OCI-LY3 (cell line): Measurements from ENCODE around the gene GFPT1.

Source experiments
- H2AFZ ChIP-seq: fragments of 200-600, 300-600 bp; shearing (Covaris generic); 2 replicates; pipeline ENCODE4 v1.6.0; 2014; ENCODE audit warnings: antibody characterized with exemption, low read depth, low read length
- H3K27ac ChIP-seq: fragments of 200-600, 300-600 bp; sonication (generic); 2 replicates; pipeline ENCODE4 v1.5.1; 2014; ENCODE audit warnings: mild to moderate bottlenecking, low read length, moderate library complexity, mixed read lengths
- H3K27me3 ChIP-seq: fragments of 200-600, 300-600 bp; sonication (generic); 2 replicates; pipeline ENCODE4 v1.6.1; 2014; ENCODE audit warnings: low read depth, low read length, mixed read lengths
- H3K36me3 ChIP-seq: fragments of 200-600, 300-600 bp; sonication (generic); replicated peaks from 2 replicates; pipeline ENCODE3; 2014; ENCODE audit warnings: low read depth, low read length, mixed read lengths
- H3K4me1 ChIP-seq: fragments of 300-600, 200-600 bp; sonication (generic); 2 replicates; pipeline ENCODE4 v1.6.1; 2014; ENCODE audit warnings: low read length, mixed read lengths
- H3K4me2 ChIP-seq: fragments of 200-600, 300-600 bp; sonication (generic); 2 replicates; pipeline ENCODE4 v1.6.1; 2014; ENCODE audit warnings: low read length, mixed read lengths
- H3K4me3 ChIP-seq: fragments of 300-600, 200-600 bp; sonication (generic); 2 replicates; pipeline ENCODE4 v1.5.1; 2014; ENCODE audit warnings: antibody characterized with exemption, mild to moderate bottlenecking, low read length, moderate library complexity
- H3K79me2 ChIP-seq: fragments of 300-600, 200-600 bp; shearing (Covaris generic); 2 replicates; pipeline ENCODE4 v1.6.1; 2014; ENCODE audit warnings: mild to moderate bottlenecking, low read length, mixed read lengths
- H3K9ac ChIP-seq: fragments of 300-600, 200-600 bp; shearing (Covaris generic); 2 replicates; pipeline ENCODE4 v1.6.0; 2014; ENCODE audit warnings: mild to moderate bottlenecking, low read length, moderate library complexity
- H3K9me3 ChIP-seq: fragments of 200-600, 300-600 bp; shearing (Covaris generic); 2 replicates; pipeline ENCODE4 v1.6.1; 2014; ENCODE audit warnings: low read length, mixed read lengths; ENCODE audit not compliant: insufficient read depth
- H4K20me1 ChIP-seq: fragments of 200-600, 300-600 bp; sonication (generic); 2 replicates; pipeline ENCODE4 v1.6.1; 2016; ENCODE audit warnings: low read length, mixed read lengths; ENCODE audit not compliant: insufficient read depth
- EZH2phosphoT487 ChIP-seq: fragments of 200-600 bp; shearing (Covaris generic); IDR thresholded peaks from 2 replicates; pipeline ENCODE4 v1.6.1; 2018; ENCODE audit warnings: antibody characterized with exemption, mixed run types, low read depth
- TF ChIP-seq, protein P1 (sequence below): fragments of 200-600, 300-600 bp; sonication (generic); IDR thresholded peaks from 2 replicates; pipeline ENCODE4 v1.5.1; 2014; ENCODE audit warnings: antibody characterized with exemption, low read length, low read depth

Gene GFPT1

DNA sequence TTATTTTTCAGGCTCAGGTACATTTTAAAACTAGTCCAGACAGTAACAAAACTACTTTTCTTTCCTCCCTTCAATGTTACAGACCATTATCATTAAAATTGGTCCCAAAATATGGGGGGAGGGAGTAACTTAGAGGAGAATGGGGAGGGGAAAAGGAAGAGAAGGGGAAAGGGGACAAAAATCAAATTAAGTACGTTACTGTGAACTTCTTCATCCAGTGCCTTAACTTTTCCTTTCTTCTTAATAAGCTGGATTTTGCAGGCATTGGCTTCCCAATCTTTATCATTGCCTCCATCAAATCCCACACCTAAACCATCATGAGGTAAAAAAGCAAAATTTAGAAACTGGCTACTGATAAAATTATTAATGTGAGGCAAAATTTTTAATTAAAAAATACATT, 17.2 kb downstream of the GFPT1 start:
- H3K36me3 ChIP-seq = peaks cover 40% of the 10 kb centered on the region
- no peaks in the 10 kb centered on the region for H3K9me3 ChIP-seq
- H2AFZ ChIP-seq = no peak overlapping the region
- no peak overlapping the region for H3K27ac ChIP-seq
- H3K79me2 ChIP-seq = no peaks in the 10 kb centered on the region
- no peak overlapping the region for H3K4me3 ChIP-seq
- H3K4me1 ChIP-seq = no peaks in the 10 kb centered on the region
- H3K9ac ChIP-seq = no peak overlapping the region
- H3K4me2 ChIP-seq = no peak overlapping the region
- H3K27me3 ChIP-seq = no peaks in the 10 kb centered on the region
- TF ChIP-seq, protein P1, sequence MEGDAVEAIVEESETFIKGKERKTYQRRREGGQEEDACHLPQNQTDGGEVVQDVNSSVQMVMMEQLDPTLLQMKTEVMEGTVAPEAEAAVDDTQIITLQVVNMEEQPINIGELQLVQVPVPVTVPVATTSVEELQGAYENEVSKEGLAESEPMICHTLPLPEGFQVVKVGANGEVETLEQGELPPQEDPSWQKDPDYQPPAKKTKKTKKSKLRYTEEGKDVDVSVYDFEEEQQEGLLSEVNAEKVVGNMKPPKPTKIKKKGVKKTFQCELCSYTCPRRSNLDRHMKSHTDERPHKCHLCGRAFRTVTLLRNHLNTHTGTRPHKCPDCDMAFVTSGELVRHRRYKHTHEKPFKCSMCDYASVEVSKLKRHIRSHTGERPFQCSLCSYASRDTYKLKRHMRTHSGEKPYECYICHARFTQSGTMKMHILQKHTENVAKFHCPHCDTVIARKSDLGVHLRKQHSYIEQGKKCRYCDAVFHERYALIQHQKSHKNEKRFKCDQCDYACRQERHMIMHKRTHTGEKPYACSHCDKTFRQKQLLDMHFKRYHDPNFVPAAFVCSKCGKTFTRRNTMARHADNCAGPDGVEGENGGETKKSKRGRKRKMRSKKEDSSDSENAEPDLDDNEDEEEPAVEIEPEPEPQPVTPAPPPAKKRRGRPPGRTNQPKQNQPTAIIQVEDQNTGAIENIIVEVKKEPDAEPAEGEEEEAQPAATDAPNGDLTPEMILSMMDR = no peak
- TF ChIP-seq EZH2phosphoT487 = no peak
- H4K20me1 ChIP-seq = peaks cover 2% of the 10 kb centered on the region; the same call in 1 of the 2 replicates

GRCh38 chr2:69368588-69368987, 18.4 kb downstream of the GFPT1 start:
- Histone ChIP-seq H3K9ac (no peak overlapping the region), H3K27ac (no peak overlapping the region), H3K36me3 (peaks cover 42% of the 10 kb centered on the region), H3K9me3 (no peaks in the 10 kb centered on the region), H3K79me2 (no peaks in the 10 kb centered on the region), H3K27me3 (no peaks in the 10 kb centered on the region), H3K4me3 (no peak overlapping the region), H4K20me1 (no peaks in the 10 kb centered on the region), H3K4me1 (no peaks in the 10 kb centered on the region), H3K4me2 (no peak overlapping the region), H2AFZ (no peak overlapping the region)
- TF ChIP-seq, protein P1 = no peak
- TF ChIP-seq EZH2phosphoT487 = no peak

- peaks cover 31% of the 10 kb centered on the region for H3K36me3 ChIP-seq
- no peak overlapping the region for H3K4me3 ChIP-seq
- H3K9me3 ChIP-seq = no peaks in the 10 kb centered on the region
- no peak overlapping the region for H3K4me2 ChIP-seq
- H4K20me1 ChIP-seq = no peaks in the 10 kb centered on the region
- no peak overlapping the region for H2AFZ ChIP-seq
- no peaks in the 10 kb centered on the region for H3K27me3 ChIP-seq
- no peaks in the 10 kb centered on the region for H3K4me1 ChIP-seq
- TF ChIP-seq, protein P1 = no peak
- no peak for TF ChIP-seq EZH2phosphoT487
- no peaks in the 10 kb centered on the region for H3K79me2 ChIP-seq
- no peak overlapping the region for H3K9ac ChIP-seq
- H3K27ac ChIP-seq = no peak overlapping the region
Observed at GRCh38 chr2:69359371-69359770, 27.7 kb downstream of the GFPT1 start.

- H3K4me2 ChIP-seq = no peak overlapping the region
Observed at GRCh38 chr2:69358914-69359313, 28.1 kb downstream of the GFPT1 start.

More at GRCh38 chr2:69358914-69359313, 28.1 kb downstream of the GFPT1 start:
- no peak overlapping the region for H2AFZ ChIP-seq
- no peak overlapping the region for H3K27ac ChIP-seq
- TF ChIP-seq EZH2phosphoT487 = no peak
- TF ChIP-seq, protein P1 = no peak
- peaks cover 31% of the 10 kb centered on the region for H3K36me3 ChIP-seq
- H3K4me3 ChIP-seq = no peak overlapping the region
- H3K27me3 ChIP-seq = no peaks in the 10 kb centered on the region
- H4K20me1 ChIP-seq = no peaks in the 10 kb centered on the region
- H3K4me1 ChIP-seq = no peaks in the 10 kb centered on the region
- H3K9me3 ChIP-seq = no peaks in the 10 kb centered on the region
- no peak overlapping the region for H3K9ac ChIP-seq
- H3K79me2 ChIP-seq = no peaks in the 10 kb centered on the region
